ENCODE measurements around the gene PTAFR.

The PTAFR gene

DNA sequence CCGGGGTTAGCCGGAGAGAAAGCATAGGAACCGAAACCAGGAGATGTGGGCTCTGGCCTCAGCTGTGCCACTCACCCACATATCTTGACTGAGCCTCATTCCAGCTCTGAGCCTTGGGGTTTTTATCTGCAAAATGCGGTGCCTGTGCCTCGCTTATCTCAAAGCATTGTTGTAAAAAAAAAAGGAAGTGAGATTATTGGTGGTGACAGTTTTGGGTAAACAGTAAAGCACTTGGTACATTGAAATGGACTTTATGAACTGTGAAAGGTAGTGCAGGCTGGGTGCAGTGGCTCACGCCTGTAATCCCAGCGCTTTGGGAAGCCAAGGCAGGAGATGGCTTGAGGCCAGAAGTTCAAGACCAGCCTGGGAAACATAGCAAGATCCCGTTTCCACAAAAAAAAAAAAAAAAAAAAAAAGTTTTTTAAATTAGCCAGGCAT, 3.8 kb downstream of the PTAFR start (continued):
- TF ChIP-seq, protein P1, sequence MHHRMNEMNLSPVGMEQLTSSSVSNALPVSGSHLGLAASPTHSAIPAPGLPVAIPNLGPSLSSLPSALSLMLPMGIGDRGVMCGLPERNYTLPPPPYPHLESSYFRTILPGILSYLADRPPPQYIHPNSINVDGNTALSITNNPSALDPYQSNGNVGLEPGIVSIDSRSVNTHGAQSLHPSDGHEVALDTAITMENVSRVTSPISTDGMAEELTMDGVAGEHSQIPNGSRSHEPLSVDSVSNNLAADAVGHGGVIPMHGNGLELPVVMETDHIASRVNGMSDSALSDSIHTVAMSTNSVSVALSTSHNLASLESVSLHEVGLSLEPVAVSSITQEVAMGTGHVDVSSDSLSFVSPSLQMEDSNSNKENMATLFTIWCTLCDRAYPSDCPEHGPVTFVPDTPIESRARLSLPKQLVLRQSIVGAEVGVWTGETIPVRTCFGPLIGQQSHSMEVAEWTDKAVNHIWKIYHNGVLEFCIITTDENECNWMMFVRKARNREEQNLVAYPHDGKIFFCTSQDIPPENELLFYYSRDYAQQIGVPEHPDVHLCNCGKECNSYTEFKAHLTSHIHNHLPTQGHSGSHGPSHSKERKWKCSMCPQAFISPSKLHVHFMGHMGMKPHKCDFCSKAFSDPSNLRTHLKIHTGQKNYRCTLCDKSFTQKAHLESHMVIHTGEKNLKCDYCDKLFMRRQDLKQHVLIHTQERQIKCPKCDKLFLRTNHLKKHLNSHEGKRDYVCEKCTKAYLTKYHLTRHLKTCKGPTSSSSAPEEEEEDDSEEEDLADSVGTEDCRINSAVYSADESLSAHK (tag by site-specific recombination; IDR thresholded peaks at IDR 0.05) = peak; percentile 44; the same call in 1 of the 2 replicates
- TF ChIP-seq ZNF223 (tag by site-specific recombination; IDR thresholded peaks at IDR 0.05) (peak; percentile 96), ZNF132 (tag by site-specific recombination; IDR thresholded peaks at IDR 0.05; ENCODE audit: borderline replicate concordance) (no peak), OSR2 (tag by site-specific recombination; IDR thresholded peaks at IDR 0.05) (peak; percentile 92), FEZF1 (tag by site-specific recombination; IDR thresholded peaks at IDR 0.05) (peak; percentile 81), OVOL3 (tag by site-specific recombination; IDR thresholded peaks at IDR 0.05) (0 out of 2 replicates have a peak, but pooled peaks have one; percentile 11), ZNF660 (tag by site-specific recombination; IDR thresholded peaks at IDR 0.05) (no peak), SP7 (tag by site-specific recombination; IDR thresholded peaks at IDR 0.05) (peak; percentile 7; the same call in 1 of the 2 replicates), GLI4 (tag by site-specific recombination; IDR thresholded peaks at IDR 0.05) (no peak)
- TF ChIP-seq, protein P2, sequence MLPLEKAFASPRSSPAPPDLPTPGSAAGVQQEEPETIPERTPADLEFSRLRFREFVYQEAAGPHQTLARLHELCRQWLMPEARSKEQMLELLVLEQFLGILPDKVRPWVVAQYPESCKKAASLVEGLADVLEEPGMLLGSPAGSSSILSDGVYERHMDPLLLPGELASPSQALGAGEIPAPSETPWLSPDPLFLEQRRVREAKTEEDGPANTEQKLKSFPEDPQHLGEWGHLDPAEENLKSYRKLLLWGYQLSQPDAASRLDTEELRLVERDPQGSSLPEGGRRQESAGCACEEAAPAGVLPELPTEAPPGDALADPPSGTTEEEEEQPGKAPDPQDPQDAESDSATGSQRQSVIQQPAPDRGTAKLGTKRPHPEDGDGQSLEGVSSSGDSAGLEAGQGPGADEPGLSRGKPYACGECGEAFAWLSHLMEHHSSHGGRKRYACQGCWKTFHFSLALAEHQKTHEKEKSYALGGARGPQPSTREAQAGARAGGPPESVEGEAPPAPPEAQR (tag by site-specific recombination; IDR thresholded peaks at IDR 0.05) = no peak
- TF ChIP-seq, protein P3, sequence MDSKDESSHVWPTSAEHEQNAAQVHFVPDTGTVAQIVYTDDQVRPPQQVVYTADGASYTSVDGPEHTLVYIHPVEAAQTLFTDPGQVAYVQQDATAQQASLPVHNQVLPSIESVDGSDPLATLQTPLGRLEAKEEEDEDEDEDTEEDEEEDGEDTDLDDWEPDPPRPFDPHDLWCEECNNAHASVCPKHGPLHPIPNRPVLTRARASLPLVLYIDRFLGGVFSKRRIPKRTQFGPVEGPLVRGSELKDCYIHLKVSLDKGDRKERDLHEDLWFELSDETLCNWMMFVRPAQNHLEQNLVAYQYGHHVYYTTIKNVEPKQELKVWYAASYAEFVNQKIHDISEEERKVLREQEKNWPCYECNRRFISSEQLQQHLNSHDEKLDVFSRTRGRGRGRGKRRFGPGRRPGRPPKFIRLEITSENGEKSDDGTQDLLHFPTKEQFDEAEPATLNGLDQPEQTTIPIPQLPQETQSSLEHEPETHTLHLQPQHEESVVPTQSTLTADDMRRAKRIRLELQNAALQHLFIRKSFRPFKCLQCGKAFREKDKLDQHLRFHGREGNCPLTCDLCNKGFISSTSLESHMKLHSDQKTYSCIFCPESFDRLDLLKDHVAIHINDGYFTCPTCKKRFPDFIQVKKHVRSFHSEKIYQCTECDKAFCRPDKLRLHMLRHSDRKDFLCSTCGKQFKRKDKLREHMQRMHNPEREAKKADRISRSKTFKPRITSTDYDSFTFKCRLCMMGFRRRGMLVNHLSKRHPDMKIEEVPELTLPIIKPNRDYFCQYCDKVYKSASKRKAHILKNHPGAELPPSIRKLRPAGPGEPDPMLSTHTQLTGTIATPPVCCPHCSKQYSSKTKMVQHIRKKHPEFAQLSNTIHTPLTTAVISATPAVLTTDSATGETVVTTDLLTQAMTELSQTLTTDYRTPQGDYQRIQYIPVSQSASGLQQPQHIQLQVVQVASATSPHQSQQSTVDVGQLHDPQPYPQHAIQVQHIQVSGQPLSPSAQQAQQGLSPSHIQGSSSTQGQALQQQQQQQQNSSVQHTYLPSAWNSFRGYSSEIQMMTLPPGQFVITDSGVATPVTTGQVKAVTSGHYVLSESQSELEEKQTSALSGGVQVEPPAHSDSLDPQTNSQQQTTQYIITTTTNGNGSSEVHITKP (tag by site-specific recombination; IDR thresholded peaks at IDR 0.05) = 0 out of 2 replicates have a peak, but pooled peaks have one; percentile 20

DNA sequence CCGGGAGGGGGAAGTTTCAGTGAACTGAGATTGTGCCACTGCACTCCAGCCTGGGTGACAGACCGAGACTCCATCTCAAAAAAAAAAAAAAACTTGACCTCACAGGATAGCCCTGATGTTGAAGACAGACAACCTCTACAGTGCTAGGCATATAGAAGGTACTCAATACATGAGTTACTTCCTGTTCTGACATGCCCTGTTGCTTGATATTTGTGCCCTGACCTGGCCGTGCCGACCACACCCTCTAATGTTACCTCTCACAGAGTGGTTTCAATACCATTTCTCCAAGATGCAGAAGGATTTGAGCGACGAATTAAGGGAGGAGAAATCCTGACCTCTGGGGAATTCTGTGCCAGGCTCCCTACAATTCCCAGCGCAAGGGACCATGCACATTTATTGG, 5.2 kb downstream of the PTAFR start:
- TF ChIP-seq ZBTB1 (tag by site-specific recombination; IDR thresholded peaks at IDR 0.05) = no peak
- H3K4me1 ChIP-seq (ENCODE audit: control insufficient read depth, insufficient read depth, low read length) = no peaks in the 10 kb centered on the region
- H3K4me3 ChIP-seq (ENCODE audit: low read depth, low read length) = no peak overlapping the region
- no peaks in the 10 kb centered on the region for H3K36me3 ChIP-seq (ENCODE audit: control insufficient read depth in 2 of 2, insufficient read depth in 1 of 2, low read length in 2 of 2)
- H3K9me3 ChIP-seq (ENCODE audit: control insufficient read depth, insufficient read depth, low read depth, low read length) = no peaks in the 10 kb centered on the region
- CTCF ChIA-PET = interaction anchor here (1.0 kb wide), 1 partner anchor 233 kb away, joined by 4 read pairs; no protein-coding TSS in a partner anchor
- POLR2A ChIA-PET = interaction anchor here (0.7 kb wide), 1 partner anchor 805 kb away, joined by 5 read pairs; no protein-coding TSS in a partner anchor
- H3K27ac ChIP-seq (ENCODE audit: extremely low read depth, low read depth, low read length) = no peak overlapping the region

DNA sequence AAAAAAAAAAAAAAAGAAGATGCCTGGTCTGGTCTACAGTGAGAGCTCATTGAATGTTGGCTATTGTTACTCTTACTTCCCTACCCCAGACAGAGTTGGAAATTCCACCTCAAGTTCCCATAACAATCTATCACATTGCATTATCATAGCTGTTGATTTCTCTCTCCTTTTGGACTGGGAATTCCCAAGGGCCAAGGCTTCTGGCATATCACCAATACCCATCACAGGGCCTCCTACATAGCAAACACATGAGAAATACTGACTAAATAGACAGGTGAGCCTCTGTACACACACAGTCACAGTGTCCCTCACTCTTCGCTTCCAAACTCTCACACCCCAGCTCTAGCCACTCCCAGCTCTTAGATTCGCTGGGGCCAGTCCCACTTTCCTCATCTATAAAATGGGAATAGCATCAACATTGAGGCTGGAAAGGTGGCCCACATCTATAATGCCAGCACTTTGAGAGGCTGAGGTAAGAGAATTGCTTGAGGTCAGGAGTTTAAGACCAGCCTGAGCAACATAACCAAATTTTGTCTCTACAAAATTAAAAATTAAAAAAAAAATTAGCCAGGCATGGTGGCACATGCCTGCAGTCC, 6.4 kb downstream of the PTAFR start:
- Histone ChIP-seq H3K4me1 (ENCODE audit: control insufficient read depth, insufficient read depth, low read length) (no peaks in the 10 kb centered on the region), H3K36me3 (ENCODE audit: control insufficient read depth in 2 of 2, insufficient read depth in 1 of 2, low read length in 2 of 2) (no peaks in the 10 kb centered on the region), H3K27ac (ENCODE audit: extremely low read depth, low read depth, low read length) (no peak overlapping the region), H3K4me3 (ENCODE audit: low read depth, low read length) (no peak overlapping the region), H3K9me3 (ENCODE audit: control insufficient read depth, insufficient read depth, low read depth, low read length) (no peaks in the 10 kb centered on the region)
- TF ChIP-seq, protein P4, sequence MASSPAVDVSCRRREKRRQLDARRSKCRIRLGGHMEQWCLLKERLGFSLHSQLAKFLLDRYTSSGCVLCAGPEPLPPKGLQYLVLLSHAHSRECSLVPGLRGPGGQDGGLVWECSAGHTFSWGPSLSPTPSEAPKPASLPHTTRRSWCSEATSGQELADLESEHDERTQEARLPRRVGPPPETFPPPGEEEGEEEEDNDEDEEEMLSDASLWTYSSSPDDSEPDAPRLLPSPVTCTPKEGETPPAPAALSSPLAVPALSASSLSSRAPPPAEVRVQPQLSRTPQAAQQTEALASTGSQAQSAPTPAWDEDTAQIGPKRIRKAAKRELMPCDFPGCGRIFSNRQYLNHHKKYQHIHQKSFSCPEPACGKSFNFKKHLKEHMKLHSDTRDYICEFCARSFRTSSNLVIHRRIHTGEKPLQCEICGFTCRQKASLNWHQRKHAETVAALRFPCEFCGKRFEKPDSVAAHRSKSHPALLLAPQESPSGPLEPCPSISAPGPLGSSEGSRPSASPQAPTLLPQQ (tag by site-specific recombination; IDR thresholded peaks at IDR 0.05) = no peak
- TF ChIP-seq, protein P5, sequence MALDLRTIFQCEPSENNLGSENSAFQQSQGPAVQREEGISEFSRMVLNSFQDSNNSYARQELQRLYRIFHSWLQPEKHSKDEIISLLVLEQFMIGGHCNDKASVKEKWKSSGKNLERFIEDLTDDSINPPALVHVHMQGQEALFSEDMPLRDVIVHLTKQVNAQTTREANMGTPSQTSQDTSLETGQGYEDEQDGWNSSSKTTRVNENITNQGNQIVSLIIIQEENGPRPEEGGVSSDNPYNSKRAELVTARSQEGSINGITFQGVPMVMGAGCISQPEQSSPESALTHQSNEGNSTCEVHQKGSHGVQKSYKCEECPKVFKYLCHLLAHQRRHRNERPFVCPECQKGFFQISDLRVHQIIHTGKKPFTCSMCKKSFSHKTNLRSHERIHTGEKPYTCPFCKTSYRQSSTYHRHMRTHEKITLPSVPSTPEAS (tag by site-specific recombination; IDR thresholded peaks at IDR 0.05) = no peak
- TF ChIP-seq ZNF16 (tag by site-specific recombination; IDR thresholded peaks at IDR 0.05; ENCODE audit: low read depth) (no peak), ZNF223 (tag by site-specific recombination; IDR thresholded peaks at IDR 0.05) (no peak), IKZF3 (tag by site-specific recombination; IDR thresholded peaks at IDR 0.05) (no peak), ZNF664 (tag by site-specific recombination; IDR thresholded peaks at IDR 0.05) (no peak), ZNF354C (tag by site-specific recombination; IDR thresholded peaks at IDR 0.05; ENCODE audit: borderline replicate concordance, low read depth) (no peak), ZNF169 (tag by site-specific recombination; IDR thresholded peaks at IDR 0.05) (no peak), ZNF747 (tag by site-specific recombination; IDR thresholded peaks at IDR 0.05) (no peak)
- TF ChIP-seq, protein P6, sequence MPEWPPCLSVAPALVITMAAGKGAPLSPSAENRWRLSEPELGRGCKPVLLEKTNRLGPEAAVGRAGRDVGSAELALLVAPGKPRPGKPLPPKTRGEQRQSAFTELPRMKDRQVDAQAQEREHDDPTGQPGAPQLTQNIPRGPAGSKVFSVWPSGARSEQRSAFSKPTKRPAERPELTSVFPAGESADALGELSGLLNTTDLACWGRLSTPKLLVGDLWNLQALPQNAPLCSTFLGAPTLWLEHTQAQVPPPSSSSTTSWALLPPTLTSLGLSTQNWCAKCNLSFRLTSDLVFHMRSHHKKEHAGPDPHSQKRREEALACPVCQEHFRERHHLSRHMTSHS (tag by site-specific recombination; IDR thresholded peaks at IDR 0.05) = no peak
- CTCF ChIA-PET = interaction anchor here (0.7 to 1.0 kb wide), 2 partner anchors 37 to 232 kb away, joined by 3 to 4 read pairs; no protein-coding TSS in a partner anchor
- POLR2A ChIA-PET = no interaction called here

Measured in HEK293 (cell line).